ENCODE measurements around the gene KRT6B. TPM values are rescaled to one million over a fixed set of nuclear protein-coding genes. Genes with fewer than 3 reads are reported as not detected.

Gene KRT6B
- total RNA-seq, 2 donors from 2014 or later, result not detected

DNA sequence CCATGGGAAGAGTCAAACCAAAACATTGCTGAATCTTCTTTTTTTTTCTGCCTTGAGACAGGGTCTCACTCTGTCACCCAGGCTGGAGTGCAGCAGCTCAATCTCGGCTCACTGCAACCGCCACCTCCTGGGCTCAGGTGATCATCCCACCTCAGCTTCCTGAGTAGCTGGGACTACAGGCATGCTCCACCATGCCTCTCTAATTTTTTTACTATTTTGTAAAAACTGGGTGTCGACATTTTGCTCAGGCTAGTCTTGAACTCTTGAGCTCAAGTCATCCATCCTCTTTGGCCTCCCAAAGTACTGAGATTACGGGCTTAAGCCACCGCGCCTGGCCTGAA is 16.3 kb downstream of the KRT6B start:
- no peak overlapping the region for H3K4me3 ChIP-seq
- no peak for TF ChIP-seq POLR2A (IDR thresholded peaks at IDR 0.05)
- TF ChIP-seq, protein P1, sequence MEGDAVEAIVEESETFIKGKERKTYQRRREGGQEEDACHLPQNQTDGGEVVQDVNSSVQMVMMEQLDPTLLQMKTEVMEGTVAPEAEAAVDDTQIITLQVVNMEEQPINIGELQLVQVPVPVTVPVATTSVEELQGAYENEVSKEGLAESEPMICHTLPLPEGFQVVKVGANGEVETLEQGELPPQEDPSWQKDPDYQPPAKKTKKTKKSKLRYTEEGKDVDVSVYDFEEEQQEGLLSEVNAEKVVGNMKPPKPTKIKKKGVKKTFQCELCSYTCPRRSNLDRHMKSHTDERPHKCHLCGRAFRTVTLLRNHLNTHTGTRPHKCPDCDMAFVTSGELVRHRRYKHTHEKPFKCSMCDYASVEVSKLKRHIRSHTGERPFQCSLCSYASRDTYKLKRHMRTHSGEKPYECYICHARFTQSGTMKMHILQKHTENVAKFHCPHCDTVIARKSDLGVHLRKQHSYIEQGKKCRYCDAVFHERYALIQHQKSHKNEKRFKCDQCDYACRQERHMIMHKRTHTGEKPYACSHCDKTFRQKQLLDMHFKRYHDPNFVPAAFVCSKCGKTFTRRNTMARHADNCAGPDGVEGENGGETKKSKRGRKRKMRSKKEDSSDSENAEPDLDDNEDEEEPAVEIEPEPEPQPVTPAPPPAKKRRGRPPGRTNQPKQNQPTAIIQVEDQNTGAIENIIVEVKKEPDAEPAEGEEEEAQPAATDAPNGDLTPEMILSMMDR (IDR thresholded peaks at IDR 0.05), result no peak
- intact Hi-C loops (cut with DNase I), result no loop called here
- peaks cover 9% of the 10 kb centered on the region for H3K4me1 ChIP-seq
- ATAC-seq, result no peak
- no peaks in the 10 kb centered on the region for H3K27me3 ChIP-seq
- no peak for DNase-seq
- no peaks in the 10 kb centered on the region for H3K36me3 ChIP-seq (replicated peaks in 1 of 2; ENCODE audit: insufficient read depth in 1 of 2, low read depth in 2 of 2)
- no peaks in the 10 kb centered on the region for H3K9me3 ChIP-seq
- 81 to 87% methylated on average over 6 of the region's 6 CpGs for WGBS, 2 donors
- peak overlapping the region in 1 of 4 donors; percentile 20 for H3K27ac ChIP-seq

- Histone ChIP-seq H3K4me1 (peaks cover 9% of the 10 kb centered on the region), H3K36me3 (replicated peaks in 1 of 2; ENCODE audit: insufficient read depth in 1 of 2, low read depth in 2 of 2) (no peaks in the 10 kb centered on the region), H3K27me3 (no peaks in the 10 kb centered on the region), H3K9me3 (no peaks in the 10 kb centered on the region), H3K4me3 (no peak overlapping the region), H3K27ac (no peak overlapping the region)
- intact Hi-C loops (cut with DNase I), result no loop called here
- no peak for TF ChIP-seq POLR2A (IDR thresholded peaks at IDR 0.05)
- TF ChIP-seq, protein P1 (IDR thresholded peaks at IDR 0.05), result no peak
- ATAC-seq (no peak), DNase-seq (no peak)
- 84 to 86% methylated on average over 6 of the region's 6 CpGs for WGBS, 2 donors
Observed at GRCh38 chr12:52434760-52435530, 17.0 kb downstream of the KRT6B start.

DNA sequence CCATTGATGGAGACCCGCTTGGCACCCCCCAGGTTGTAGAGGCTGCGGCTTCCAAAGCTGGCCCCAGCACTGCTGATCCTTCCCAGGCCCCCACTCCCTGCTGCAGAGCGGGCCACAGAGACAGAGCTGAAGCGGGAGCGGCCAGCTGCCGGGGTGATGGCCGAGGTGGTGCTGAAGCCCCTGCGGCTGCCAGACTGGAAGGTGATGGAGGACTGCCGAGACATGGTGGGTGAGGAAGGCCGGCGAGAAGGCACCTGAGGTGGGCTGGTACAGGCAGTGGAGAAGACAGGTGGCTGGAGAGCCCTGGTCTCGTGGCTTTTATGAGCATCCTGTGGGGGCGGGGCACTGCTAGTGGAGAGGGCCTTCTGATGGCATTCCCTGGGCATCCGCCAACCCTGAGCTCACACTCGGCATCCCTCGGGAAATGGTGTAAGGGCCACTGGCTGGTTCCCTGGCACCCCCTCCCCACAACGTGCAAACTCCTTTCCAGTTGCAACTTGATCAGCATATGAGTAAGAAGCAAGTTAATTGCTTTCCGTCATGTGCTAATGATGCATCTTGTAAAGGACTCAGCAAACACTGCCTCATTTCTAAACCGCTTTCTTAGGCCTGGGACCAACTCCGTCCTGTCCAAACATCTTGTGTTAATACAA is 17.7 kb downstream of the KRT6B start, which contains the start of gene KRT75:
TSS of gene KRT75 (minus strand) at position 291 of the 653 bp plus-strand sequence. CDS start at position 224, 67 bp downstream.
- H3K27me3 ChIP-seq, result no peaks in the 10 kb centered on the region
- intact Hi-C loops (cut with DNase I), result no loop called here
- ATAC-seq (no peak), DNase-seq (no peak)
- no peak within 1 kb of the TSS for H3K27ac ChIP-seq
- peaks cover 9% of the 10 kb centered on the region for H3K4me1 ChIP-seq
- 82 to 83% methylated on average over 18 to 20 of the region's 20 CpGs for WGBS, 2 donors
- H3K9me3 ChIP-seq, result no peaks in the 10 kb centered on the region
- H3K4me3 ChIP-seq, result no peak within 1 kb of the TSS
- H3K36me3 ChIP-seq (replicated peaks in 1 of 2; ENCODE audit: insufficient read depth in 1 of 2, low read depth in 2 of 2), result no peaks in the 10 kb centered on the region
- TF ChIP-seq, protein P1 (IDR thresholded peaks at IDR 0.05), result no peak
- no peak for TF ChIP-seq POLR2A (IDR thresholded peaks at IDR 0.05)

DNA sequence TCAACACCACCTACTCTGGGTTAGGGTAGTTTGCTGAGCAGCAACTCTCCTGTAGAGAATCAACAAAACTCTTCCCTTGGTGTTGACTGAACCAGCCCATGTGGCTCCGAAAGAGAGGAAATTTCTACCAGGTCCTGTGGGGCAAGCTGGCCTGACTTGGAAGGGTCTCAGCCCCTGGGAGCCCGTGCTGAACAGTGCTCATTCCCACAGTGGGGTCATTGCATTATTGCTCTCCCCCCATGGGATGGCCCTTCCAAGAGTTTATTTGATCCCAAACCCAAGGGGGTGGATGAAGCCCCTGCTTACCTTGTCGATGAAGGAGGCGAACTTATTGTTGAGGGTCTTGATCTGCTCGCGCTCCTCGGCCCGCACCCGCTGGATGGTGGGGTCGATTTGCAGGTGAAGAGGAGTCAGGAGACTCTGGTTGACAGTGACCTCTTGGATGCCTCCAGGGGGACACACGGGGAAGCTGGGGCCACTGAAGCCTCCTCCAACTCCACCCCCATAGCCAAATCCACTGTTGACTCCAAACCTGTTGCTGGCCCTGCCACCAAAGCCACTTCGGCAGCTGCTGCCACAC is 18.4 kb downstream of the KRT6B start:
- H3K9me3 ChIP-seq, result no peaks in the 10 kb centered on the region
- WGBS, 2 donors, result 73 to 87% methylated on average over 11 to 12 of the region's 12 CpGs
- no peak overlapping the region for H3K27ac ChIP-seq
- intact Hi-C loops (cut with DNase I), result no loop called here
- DNase-seq, result no peak
- no peaks in the 10 kb centered on the region for H3K36me3 ChIP-seq (replicated peaks in 1 of 2; ENCODE audit: insufficient read depth in 1 of 2, low read depth in 2 of 2)
- peaks cover 9% of the 10 kb centered on the region for H3K4me1 ChIP-seq
- ATAC-seq, result no peak
- TF ChIP-seq POLR2A (IDR thresholded peaks at IDR 0.05), result no peak
- TF ChIP-seq, protein P1 (IDR thresholded peaks at IDR 0.05), result no peak
- H3K4me3 ChIP-seq, result no peak overlapping the region
- H3K27me3 ChIP-seq, result no peaks in the 10 kb centered on the region
